HG03558 (cell line): Measurements from ENCODE around the gene MDFIC.
"Not testable (repeated sequence)": the region's sequence is repeated elsewhere in the genome, so short reads cannot be mapped to it uniquely, and the experiment has no call there.

Experiments
- ATAC-seq: cut with Tn5 transposase; IDR thresholded peaks from one replicate; pipeline ENCODE4 v1.9.1; 2021; ENCODE audit warnings: moderate number of reproducible peaks; ENCODE audit not compliant: unreplicated experiment; ENCODE audit errors: extremely low read depth

MDFIC gene

GRCh38 chr7:114922026-114922651 lies at the start of gene MDFIC:
Gene MDFIC, plus strand, starts transcription at chr7:114922094. Its CDS starts 940 bp downstream, at chr7:114923034.
- ATAC-seq: peak; percentile 18

GRCh38 chr7:114874170-114874569 lies 47.7 kb upstream of the MDFIC start:
- no peak for ATAC-seq

- no peak for ATAC-seq
Observed at GRCh38 chr7:114875186-114875585, 46.7 kb upstream of the MDFIC start.

- ATAC-seq: no peak
Observed at GRCh38 chr7:114879554-114879953, 42.3 kb upstream of the MDFIC start.

GRCh38 chr7:114885836-114886235 lies 36.1 kb upstream of the MDFIC start:
- ATAC-seq: no peak

- ATAC-seq: no peak
Observed at GRCh38 chr7:114886241-114886640, 35.7 kb upstream of the MDFIC start.

- ATAC-seq: not testable (repeated sequence)
Observed at GRCh38 chr7:114889116-114889515, 32.8 kb upstream of the MDFIC start.

- peak; percentile 88 for ATAC-seq
Observed at GRCh38 chr7:114889646-114890285, 32.1 kb upstream of the MDFIC start.

- ATAC-seq: no peak
Observed at GRCh38 chr7:114890561-114890960, 31.3 kb upstream of the MDFIC start.

- no peak for ATAC-seq
Observed at GRCh38 chr7:114900127-114900526, 21.8 kb upstream of the MDFIC start.

GRCh38 chr7:114901771-114902170 lies 20.1 kb upstream of the MDFIC start:
- no peak for ATAC-seq

- no peak for ATAC-seq
Observed at GRCh38 chr7:114903131-114903530, 18.8 kb upstream of the MDFIC start.

GRCh38 chr7:114910787-114911186 lies 11.1 kb upstream of the MDFIC start:
- ATAC-seq: no peak

- no peak for ATAC-seq
Observed at GRCh38 chr7:114911411-114911810, 10.5 kb upstream of the MDFIC start.

GRCh38 chr7:114916261-114916892 lies 5.5 kb upstream of the MDFIC start:
- peak; percentile 91 for ATAC-seq

- no peak for ATAC-seq
Observed at GRCh38 chr7:114917211-114917839, 4.6 kb upstream of the MDFIC start.

GRCh38 chr7:114919587-114919986 lies 2.3 kb upstream of the MDFIC start:
- no peak for ATAC-seq

GRCh38 chr7:114921631-114922025 lies 266 bp upstream of the MDFIC start:
- ATAC-seq: no peak

- no peak for ATAC-seq
Observed at GRCh38 chr7:114922652-114923402, 933 bp downstream of the MDFIC start.

GRCh38 chr7:114923403-114923713 lies 1.5 kb downstream of the MDFIC start:
- no peak for ATAC-seq
